ENCODE data around the gene PRPF6. TPM values are rescaled to one million over a fixed set of nuclear protein-coding genes. Genes with fewer than 3 reads are reported as not detected.

Gene PRPF6
- total RNA-seq, 4 donors from 2014 or later, result 70.7 to 93.0 (median 83.9) TPM

DNA sequence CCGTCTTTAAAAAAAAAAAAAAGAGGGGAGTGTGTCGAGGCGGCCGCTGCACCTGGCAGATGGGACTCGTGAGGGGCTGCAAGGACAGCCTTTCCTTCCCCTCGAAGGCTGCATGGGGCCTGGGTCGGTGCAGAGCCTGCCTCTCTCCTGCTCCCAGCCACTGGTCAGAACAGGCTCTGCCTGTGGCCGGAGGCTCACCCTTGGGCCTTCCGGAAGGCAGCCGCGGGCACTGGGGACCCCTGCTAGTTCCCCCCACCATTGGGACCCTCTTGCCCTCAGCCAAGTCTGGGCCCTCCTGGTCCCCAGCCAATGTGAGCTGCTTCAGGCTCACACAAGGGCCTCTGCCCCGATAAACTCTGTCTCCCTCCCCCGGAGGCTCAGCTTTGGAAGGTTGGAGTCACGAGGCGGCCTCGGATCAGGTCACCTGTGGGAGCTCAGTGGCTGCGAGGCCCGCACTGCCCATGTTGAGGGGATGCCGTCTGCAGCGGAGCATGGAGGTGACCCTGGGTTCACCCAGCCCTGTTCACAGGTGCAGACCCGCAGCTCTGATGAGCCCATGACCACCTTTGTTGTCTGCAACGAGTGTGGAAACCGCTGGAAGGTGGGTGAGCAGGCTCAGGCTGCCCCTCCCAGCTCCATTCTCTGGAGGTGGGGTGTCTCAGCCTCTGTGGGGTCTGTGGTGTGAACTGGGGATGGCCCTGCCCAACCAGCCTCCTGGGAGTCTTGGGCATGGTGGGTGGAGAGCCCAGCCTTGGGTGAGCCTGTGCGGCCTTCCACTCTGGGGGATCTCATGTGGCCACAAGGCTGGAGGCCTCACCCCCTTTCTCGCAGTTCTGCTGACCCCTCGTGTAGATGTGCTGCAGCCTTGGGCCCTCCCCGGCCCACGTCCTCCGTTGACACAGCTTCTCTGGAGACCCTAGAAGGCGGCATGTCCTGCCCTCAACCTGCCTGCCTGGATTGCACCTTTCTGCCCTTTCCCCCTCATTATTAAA lies 90.7 kb downstream of the PRPF6 start:
- Histone ChIP-seq H3K27ac (no peak overlapping the region), H3K4me1 (peaks cover 19% of the 10 kb centered on the region), H3K4me3 (no peak overlapping the region), H3K27me3 (no peaks in the 10 kb centered on the region), H3K36me3 (peaks cover 38% of the 10 kb centered on the region), H3K9me3 (no peaks in the 10 kb centered on the region)
- 88% methylated on average over 27 of the region's 30 CpGs for WGBS
- DNase-seq (ENCODE audit: low spot score in 2 of 2), result no peak
- TF ChIP-seq POLR2AphosphoS5 (IDR thresholded peaks at IDR 0.05) (no peak), POLR2A (IDR thresholded peaks at IDR 0.05) (no peak)

DNA sequence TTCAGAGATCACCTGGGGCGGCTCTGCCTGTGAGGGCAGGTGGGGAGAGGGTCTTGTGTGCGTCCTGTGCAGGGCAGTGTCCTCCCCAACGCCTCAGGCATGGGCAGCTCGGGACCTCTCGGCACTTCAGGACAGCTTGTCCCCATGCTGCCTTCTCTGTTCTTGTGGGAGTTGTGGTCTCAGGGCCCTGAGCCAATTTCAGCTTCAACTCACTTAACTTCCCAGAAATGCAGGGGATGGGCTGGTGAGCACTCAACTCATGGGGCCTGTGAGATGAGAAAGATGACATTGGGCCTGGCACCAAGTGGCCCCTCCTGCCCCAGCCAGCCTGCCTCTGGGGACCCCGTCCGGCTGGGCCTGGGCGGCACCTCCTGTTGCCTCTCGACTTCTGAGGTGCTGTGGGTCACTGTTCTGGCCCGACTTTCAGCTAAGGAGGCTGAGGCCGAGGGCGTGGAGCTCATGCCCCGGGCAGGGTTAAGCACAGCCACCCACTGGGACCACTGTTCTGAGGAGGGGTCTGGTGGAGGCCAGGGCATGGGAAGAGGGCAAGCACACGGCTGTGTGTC lies 91.6 kb downstream of the PRPF6 start:
- peaks cover 26% of the 10 kb centered on the region for H3K4me1 ChIP-seq
- H3K9me3 ChIP-seq, result no peaks in the 10 kb centered on the region
- H3K36me3 ChIP-seq, result peaks cover 38% of the 10 kb centered on the region
- WGBS, result 89% methylated on average over 2 of the region's 14 CpGs
- no peaks in the 10 kb centered on the region for H3K27me3 ChIP-seq
- no peak overlapping the region for H3K27ac ChIP-seq
- H3K4me3 ChIP-seq, result no peak overlapping the region
- no peak for DNase-seq (ENCODE audit: low spot score in 2 of 2)
- TF ChIP-seq POLR2A (IDR thresholded peaks at IDR 0.05), result no peak
- TF ChIP-seq POLR2AphosphoS5 (IDR thresholded peaks at IDR 0.05), result no peak
- no peak for TF ChIP-seq EP300 (IDR thresholded peaks at IDR 0.05)
- TF ChIP-seq, protein P1, sequence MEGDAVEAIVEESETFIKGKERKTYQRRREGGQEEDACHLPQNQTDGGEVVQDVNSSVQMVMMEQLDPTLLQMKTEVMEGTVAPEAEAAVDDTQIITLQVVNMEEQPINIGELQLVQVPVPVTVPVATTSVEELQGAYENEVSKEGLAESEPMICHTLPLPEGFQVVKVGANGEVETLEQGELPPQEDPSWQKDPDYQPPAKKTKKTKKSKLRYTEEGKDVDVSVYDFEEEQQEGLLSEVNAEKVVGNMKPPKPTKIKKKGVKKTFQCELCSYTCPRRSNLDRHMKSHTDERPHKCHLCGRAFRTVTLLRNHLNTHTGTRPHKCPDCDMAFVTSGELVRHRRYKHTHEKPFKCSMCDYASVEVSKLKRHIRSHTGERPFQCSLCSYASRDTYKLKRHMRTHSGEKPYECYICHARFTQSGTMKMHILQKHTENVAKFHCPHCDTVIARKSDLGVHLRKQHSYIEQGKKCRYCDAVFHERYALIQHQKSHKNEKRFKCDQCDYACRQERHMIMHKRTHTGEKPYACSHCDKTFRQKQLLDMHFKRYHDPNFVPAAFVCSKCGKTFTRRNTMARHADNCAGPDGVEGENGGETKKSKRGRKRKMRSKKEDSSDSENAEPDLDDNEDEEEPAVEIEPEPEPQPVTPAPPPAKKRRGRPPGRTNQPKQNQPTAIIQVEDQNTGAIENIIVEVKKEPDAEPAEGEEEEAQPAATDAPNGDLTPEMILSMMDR (IDR thresholded peaks at IDR 0.05), result no peak

DNA sequence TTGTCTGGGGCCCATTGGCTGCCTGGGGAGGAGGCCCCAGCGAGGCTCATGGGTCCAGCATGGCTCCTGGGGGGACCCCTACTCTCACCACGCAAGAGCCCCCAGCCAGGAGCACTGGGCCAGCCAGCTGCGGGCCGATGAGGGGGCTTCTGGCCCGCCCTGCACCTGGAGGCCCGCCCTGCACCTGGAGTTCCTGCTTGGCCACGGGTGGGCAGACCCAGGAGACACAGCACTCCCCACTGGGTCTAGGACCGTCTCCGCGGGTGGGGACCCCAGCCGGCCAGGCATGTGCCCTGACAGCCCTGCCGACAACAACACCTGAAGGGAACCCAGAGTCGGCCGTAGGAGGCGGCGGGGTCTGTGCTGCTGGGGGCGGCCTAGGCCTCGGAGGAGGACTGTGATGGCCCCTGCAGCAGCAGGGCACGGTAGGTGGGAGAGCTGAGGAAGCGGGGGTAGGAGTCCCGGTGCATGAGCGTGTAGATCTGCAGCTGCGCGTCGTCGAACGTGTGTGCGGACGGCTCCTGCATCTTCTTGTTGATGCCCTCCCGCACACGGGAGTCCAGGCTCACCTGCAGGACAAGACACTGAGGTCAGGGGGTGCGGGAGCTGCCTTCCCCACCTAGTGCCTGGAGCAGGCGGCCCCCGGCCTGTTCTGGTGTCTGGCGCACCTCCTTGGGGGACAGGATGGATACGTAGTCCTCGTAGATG lies 92.7 kb downstream of the PRPF6 start:
- 94% methylated on average over 28 of the region's 37 CpGs for WGBS

DNA sequence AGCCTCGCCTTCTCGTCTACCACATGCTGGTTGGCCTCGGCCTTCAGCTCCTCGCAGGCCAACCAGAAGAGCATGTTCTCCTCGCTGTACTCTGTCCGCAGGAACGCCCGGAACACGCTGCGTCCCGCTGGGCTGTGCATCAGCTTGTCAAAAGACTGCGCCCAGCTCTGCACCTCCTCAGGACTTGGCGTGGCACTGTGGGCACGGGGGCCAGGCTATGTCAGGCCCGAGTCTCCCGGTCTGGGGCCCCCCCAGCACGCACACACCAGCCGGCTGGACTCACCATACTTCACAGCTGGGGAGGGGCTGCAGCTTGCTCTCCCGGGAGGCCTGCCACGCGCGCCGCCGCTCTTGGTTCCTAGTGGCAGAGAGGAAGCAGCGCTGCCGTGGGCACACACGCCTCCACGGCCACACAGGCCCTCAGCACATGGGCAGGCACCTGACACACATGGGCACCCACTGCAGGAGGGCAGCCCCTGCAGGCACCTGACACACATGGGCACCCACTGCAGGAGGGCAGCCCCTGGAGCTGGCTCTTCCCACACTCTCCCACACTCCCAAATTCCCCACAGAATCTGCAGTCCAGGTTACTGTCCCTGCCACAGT lies 93.4 kb downstream of the PRPF6 start:
- Histone ChIP-seq H3K9me3 (no peaks in the 10 kb centered on the region), H3K27me3 (no peaks in the 10 kb centered on the region), H3K4me3 (no peak overlapping the region), H3K27ac (no peak overlapping the region), H3K4me1 (peaks cover 40% of the 10 kb centered on the region), H3K36me3 (peaks cover 38% of the 10 kb centered on the region)
- no peak for DNase-seq (ENCODE audit: low spot score in 2 of 2)
- 75% methylated on average over 12 of the region's 28 CpGs for WGBS
- TF ChIP-seq, protein P1 (IDR thresholded peaks at IDR 0.05), result no peak
- TF ChIP-seq EP300 (IDR thresholded peaks at IDR 0.05) (no peak), POLR2A (IDR thresholded peaks at IDR 0.05) (no peak), POLR2AphosphoS5 (IDR thresholded peaks at IDR 0.05) (no peak)

More for the DNA sequence above, 92.7 kb downstream of the PRPF6 start:
- Histone ChIP-seq H3K27ac (no peak overlapping the region), H3K36me3 (peaks cover 38% of the 10 kb centered on the region), H3K27me3 (no peaks in the 10 kb centered on the region), H3K9me3 (no peaks in the 10 kb centered on the region), H3K4me1 (peaks cover 34% of the 10 kb centered on the region), H3K4me3 (no peak overlapping the region)
- TF ChIP-seq EP300 (IDR thresholded peaks at IDR 0.05) (no peak), POLR2AphosphoS5 (IDR thresholded peaks at IDR 0.05) (no peak), POLR2A (IDR thresholded peaks at IDR 0.05) (no peak)
- TF ChIP-seq, protein P1 (IDR thresholded peaks at IDR 0.05), result no peak
- no peak for DNase-seq (ENCODE audit: low spot score in 2 of 2)

DNA sequence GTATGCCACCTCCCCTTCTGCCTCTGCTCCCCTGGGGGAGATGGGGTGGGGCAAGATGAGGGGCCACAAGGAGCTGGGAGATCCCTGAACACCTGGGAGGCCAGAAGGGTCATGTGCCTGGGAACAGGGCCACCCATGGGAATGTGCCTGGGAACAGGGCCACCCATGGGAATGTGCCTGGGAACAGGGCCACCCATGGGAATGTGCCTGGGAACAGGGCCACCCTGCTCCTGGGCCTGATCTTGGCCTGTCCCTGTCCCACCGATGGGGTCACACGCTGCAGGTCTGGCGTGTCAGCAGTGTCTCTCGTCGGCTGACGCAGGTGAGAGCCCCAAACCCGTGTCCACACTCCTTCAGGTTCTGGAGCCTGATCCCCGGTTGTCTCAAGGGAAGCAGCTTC lies 94.0 kb downstream of the PRPF6 start:
- Histone ChIP-seq H3K9me3 (no peaks in the 10 kb centered on the region), H3K36me3 (peaks cover 38% of the 10 kb centered on the region), H3K27ac (no peak overlapping the region), H3K4me1 (peaks cover 43% of the 10 kb centered on the region), H3K4me3 (no peak overlapping the region), H3K27me3 (no peaks in the 10 kb centered on the region)
- 87% methylated on average over 6 of the region's 8 CpGs for WGBS
- no peak for TF ChIP-seq POLR2A (IDR thresholded peaks at IDR 0.05)
- TF ChIP-seq, protein P1 (IDR thresholded peaks at IDR 0.05), result no peak
- TF ChIP-seq POLR2AphosphoS5 (IDR thresholded peaks at IDR 0.05), result no peak
- TF ChIP-seq EP300 (IDR thresholded peaks at IDR 0.05), result no peak
- DNase-seq (ENCODE audit: low spot score in 2 of 2), result no peak

Measured in suprapubic skin (tissue), 4 donors.